H1 (cell line): ENCODE data around the gene IL17RE. TPM values are rescaled to one million over a fixed set of nuclear protein-coding genes. Genes with fewer than 3 reads are reported as not detected.

Source experiments
- CTCF ChIA-PET: fragments of 300-600 bp; sonication (Branson Sonifier 250); formaldehyde crosslinking; loops from one replicate; lab custom pipeline; 2021; ENCODE audit not compliant: partially characterized antibody; lab: Charles Lee
- POLR2A ChIA-PET: fragments of 300-600 bp; sonication (Branson Sonifier 250); formaldehyde crosslinking; loops from one replicate; lab custom pipeline; 2021; ENCODE audit warnings: inconsistent platforms; ENCODE audit not compliant: partially characterized antibody; lab: Charles Lee
- DNase-seq, 2 experiments: peaks; one replicate each; pipeline versions ENCODE4 v3.0.0 to v3.0.0-alpha.2; 2010 to 2022; ENCODE audit warnings: low spot score in 2 of 2, low read depth in 1 of 2, mixed read lengths in 1 of 2
- FAIRE-seq: peaks from 2 replicates; lab custom pipeline; 2011; peaks lifted over from hg19 to GRCh38; lab: Jason Lieb, UNC
- H2AFZ ChIP-seq: 2 replicates; pipeline ENCODE4 v1.8.1; 2012; ENCODE audit warnings: low read length, inconsistent platforms
- H2AK5ac ChIP-seq: 2 replicates; pipeline ENCODE4 v1.6.1; 2013; ENCODE audit warnings: low read depth, low read length
- H2BK120ac ChIP-seq: replicated peaks from 2 replicates; pipeline ENCODE3; 2013; ENCODE audit warnings: low read depth, low read length, inconsistent platforms
- H2BK12ac ChIP-seq: 2 replicates; pipeline ENCODE4 v1.6.1; 2013; ENCODE audit warnings: low read depth, low read length
- H2BK15ac ChIP-seq: 2 replicates; pipeline ENCODE4 v1.6.1; 2013; ENCODE audit warnings: low read length
- H2BK20ac ChIP-seq: 2 replicates; pipeline ENCODE4 v1.6.1; 2013; ENCODE audit warnings: low read length
- H2BK5ac ChIP-seq: 2 replicates; pipeline ENCODE4 v1.6.1; 2013; ENCODE audit warnings: low read depth, low read length
- H3K14ac ChIP-seq: 2 replicates; pipeline ENCODE4 v1.6.1; 2013; ENCODE audit warnings: inconsistent platforms; ENCODE audit not compliant: insufficient read length
- H3K18ac ChIP-seq: 2 replicates; pipeline ENCODE4 v1.6.1; 2013; ENCODE audit warnings: low read length; ENCODE audit errors: extremely low read depth
- H3K23ac ChIP-seq: 2 replicates; pipeline ENCODE4 v1.6.1; 2013; ENCODE audit warnings: inconsistent platforms; ENCODE audit not compliant: insufficient read length
- H3K23me2 ChIP-seq: 2 replicates; pipeline ENCODE4 v1.6.1; 2013; ENCODE audit warnings: low read depth, low read length
- H3K27ac ChIP-seq: 2 replicates; pipeline ENCODE4 v1.6.1; 2011; ENCODE audit warnings: low read depth, low read length, inconsistent platforms
- H3K27me3 ChIP-seq, 4 experiments: replicated peaks in 1 of 4; 1 replicate in 1 of 4; 2 replicates in 3 of 4; pipeline versions ENCODE4 v1.6.1 to v1.8.1; 2011 to 2013; ENCODE audit warnings: low read length in 3 of 4, mild to moderate bottlenecking in 3 of 4, inconsistent platforms in 2 of 4, mixed read lengths in 2 of 4, moderate library complexity in 1 of 4; ENCODE audit not compliant: control insufficient read depth in 3 of 4, insufficient read depth in 3 of 4; ENCODE audit errors: extremely low read depth in 1 of 4
- H3K36me3 ChIP-seq, 4 experiments: 2 replicates each; pipeline versions ENCODE4 v1.6.1 to v1.8.1; 2011 to 2013; ENCODE audit warnings: mild to moderate bottlenecking in 4 of 4, low read length in 3 of 4, moderate library complexity in 2 of 4, control low read depth in 1 of 4, inconsistent platforms in 1 of 4; ENCODE audit not compliant: insufficient read depth in 4 of 4, control insufficient read depth in 2 of 4
- H3K4ac ChIP-seq: replicated peaks from 2 replicates; pipeline ENCODE3; 2013; ENCODE audit warnings: low read length, low read depth, mixed read lengths, inconsistent platforms; ENCODE audit not compliant: insufficient read length
- H3K4me1 ChIP-seq, 4 experiments: replicated peaks in 1 of 4; 1 replicate in 1 of 4; 2 replicates in 3 of 4; pipeline versions ENCODE4 v1.6.1 to v1.8.1; 2011 to 2013; ENCODE audit warnings: low read length in 3 of 4, inconsistent platforms in 2 of 4, mixed read lengths in 1 of 4; ENCODE audit not compliant: insufficient read depth in 4 of 4, control insufficient read depth in 3 of 4
- H3K4me2 ChIP-seq, 2 experiments: 2 replicates each; pipeline versions ENCODE4 v1.6.1 to v1.8.1; 2011 to 2013; ENCODE audit warnings: low read depth in 2 of 2, low read length in 2 of 2, control low read depth in 1 of 2, inconsistent platforms in 1 of 2, mild to moderate bottlenecking in 1 of 2; ENCODE audit not compliant: insufficient read depth in 1 of 2
- H3K4me3 ChIP-seq, 4 experiments: fragments of 200-600, 300-600 bp in 1 of 4; sonication (generic), shearing (Covaris generic), sonication (Bioruptor Twin) in 1 of 4; 2 replicates each; pipeline versions ENCODE4 v1.5.1 to v1.8.1; 2011 to 2016; ENCODE audit warnings: low read length in 4 of 4, low read depth in 3 of 4, control low read depth in 2 of 4, inconsistent platforms in 2 of 4, mild to moderate bottlenecking in 2 of 4, mixed read lengths in 1 of 4, moderate library complexity in 1 of 4; ENCODE audit not compliant: insufficient read depth in 2 of 4; ENCODE audit errors: extremely low read depth in 1 of 4
- H3K56ac ChIP-seq: replicated peaks from 2 replicates; pipeline ENCODE3; 2013; ENCODE audit warnings: low read depth, mild to moderate bottlenecking, mixed read lengths, low read length, inconsistent platforms; ENCODE audit not compliant: insufficient read length
- H3K79me1 ChIP-seq: 2 replicates; pipeline ENCODE4 v1.6.1; 2013; ENCODE audit warnings: low read depth, low read length, control low read depth
- H3K79me2 ChIP-seq, 2 experiments: 2 replicates each; pipeline versions ENCODE4 v1.6.1 to v1.8.1; 2012 to 2013; ENCODE audit warnings: low read length in 2 of 2, mild to moderate bottlenecking in 2 of 2, inconsistent platforms in 1 of 2; ENCODE audit not compliant: insufficient read depth in 2 of 2, control insufficient read depth in 1 of 2
- H3K9ac ChIP-seq, 4 experiments: replicated peaks in 1 of 4; 1 replicate in 1 of 4; 2 replicates in 3 of 4; pipeline versions ENCODE4 v1.6.1 to v1.8.1; 2011 to 2013; ENCODE audit warnings: low read depth in 3 of 4, low read length in 3 of 4, control low read depth in 2 of 4, mild to moderate bottlenecking in 2 of 4, moderate library complexity in 2 of 4, inconsistent platforms in 1 of 4; ENCODE audit errors: extremely low read depth in 1 of 4
- H3K9me3 ChIP-seq, 2 experiments: 2 replicates each; pipeline versions ENCODE4 v1.6.1 to v1.8.1; 2012 to 2013; ENCODE audit warnings: mild to moderate bottlenecking in 2 of 2, moderate library complexity in 2 of 2, control low read depth in 1 of 2, inconsistent platforms in 1 of 2, low read depth in 1 of 2, low read length in 1 of 2, mixed read lengths in 1 of 2; ENCODE audit not compliant: insufficient read depth in 2 of 2
- H4K20me1 ChIP-seq, 2 experiments: replicated peaks in 1 of 2; 2 replicates each; pipeline versions ENCODE3 to v1.8.1; 2011 to 2013; ENCODE audit warnings: inconsistent platforms in 2 of 2, low read length in 2 of 2, mild to moderate bottlenecking in 1 of 2; ENCODE audit not compliant: insufficient read depth in 2 of 2, control insufficient read depth in 1 of 2
- H4K5ac ChIP-seq: 2 replicates; pipeline ENCODE4 v1.6.1; 2013; ENCODE audit warnings: low read length, low read depth, mixed read lengths, inconsistent platforms; ENCODE audit not compliant: insufficient read length
- H4K8ac ChIP-seq: 2 replicates; pipeline ENCODE4 v1.8.0; 2013; ENCODE audit warnings: mild to moderate bottlenecking, moderate library complexity, low read length, inconsistent platforms; ENCODE audit not compliant: insufficient read depth; ENCODE audit errors: extremely low read depth
- H4K91ac ChIP-seq: replicated peaks from 2 replicates; pipeline ENCODE3; 2013; ENCODE audit warnings: low read length, mixed read lengths, inconsistent platforms; ENCODE audit not compliant: insufficient read length
- ATF2 ChIP-seq: IDR thresholded peaks from 2 replicates; pipeline ENCODE4 v1.6.1; 2012; ENCODE audit warnings: low read length, inconsistent platforms
- HDAC6 ChIP-seq: IDR thresholded peaks from one replicate; pipeline ENCODE4 v1.7.1; 2012; ENCODE audit warnings: low read depth, mild to moderate bottlenecking, inconsistent platforms, low read length, moderate library complexity
- SP1 ChIP-seq: IDR thresholded peaks from 2 replicates; pipeline ENCODE4 v1.6.1; 2011; ENCODE audit warnings: low read depth, low read length
- TAF7 ChIP-seq: optimal IDR thresholded peaks from 2 replicates; pipeline ENCODE3; 2011; ENCODE audit warnings: low read depth, mild to moderate bottlenecking, inconsistent platforms, low read length, moderate library complexity, borderline replicate concordance
- WGBS, 2 experiments: shearing (Covaris generic) in 1 of 2; methylation state at CpG; one replicate each; pipeline versions ENCODE4 v1.1.6 to v1.1.7; 2013 to 2015; ENCODE audit warnings: low lambda C conversion rate in 2 of 2, mixed read lengths in 2 of 2, inconsistent platforms in 1 of 2, low coverage in 1 of 2, missing lambda C conversion rate in 1 of 2; ENCODE audit not compliant: insufficient replicate concordance in 2 of 2, insufficient coverage in 1 of 2, insufficient read length in 1 of 2; ENCODE audit errors: extremely low coverage in 1 of 2, missing lambda C conversion rate in 1 of 2; 5-methylcytosine and 5-hydroxymethylcytosine counted together
- polyA plus RNA-seq, 7 experiments: library from polyadenylated mRNA; depleted of rRNA in 3 of 7; stranded (reverse) in 5 of 7; unstranded in 2 of 7; fragments of >200 nt in 5 of 7; fragments of 200-250 nt in 2 of 7; gene quantifications; 1 replicate in 5 of 7; 2 replicates in 1 of 7; 4 replicates in 1 of 7; pipeline versions ENCODE4 v1.2.1 to v1.2.3, GENCODE V29; 2011 to 2013; ENCODE audit warnings: missing spikeins in 2 of 7, mixed read lengths in 2 of 7
- total RNA-seq: library from RNA; stranded (reverse); fragmentation: NEBNext Ultra II Directional; extraction: Animal tissue kit (Norgen Biotek cat#: 25700); gene quantifications from 2 replicates; pipeline ENCODE4 v1.2.1, GENCODE V29; 2021

IL17RE gene
- total and polyA plus RNA-seq, 2 of the 8 experiments (the other 6 are each of a cell fraction or from before 2014, with no cell fraction given) = 3.4 to 4.9 TPM

- no peak overlapping the region for H3K4ac ChIP-seq
- no peak overlapping the region for H2BK12ac ChIP-seq
- CTCF ChIA-PET = interaction anchor here (0.9 kb wide), 1 partner anchor 51 kb away, joined by 3 read pairs; no protein-coding TSS in a partner anchor
- no peaks in the 10 kb centered on the region for H3K36me3 ChIP-seq
- H2BK15ac ChIP-seq = no peak overlapping the region
- H3K14ac ChIP-seq = no peak overlapping the region
- H3K27me3 ChIP-seq = peaks cover 0 to 12% (median 4%) of the 10 kb centered on the region in 4 experiments; a peak in 3 of 7 replicates
- H4K91ac ChIP-seq = no peak overlapping the region
- 79% methylated on average over 18 of the region's 22 CpGs; no CpG with 5 or more reads in 1 of the 2 experiments for WGBS, 2 experiments
- no peak for DNase-seq
- H3K4me3 ChIP-seq = peak overlapping the region in 3 of 4 experiments; percentile 21 to 57 (median 35); a peak in 5 of 8 replicates
- no peak overlapping the region for H2BK20ac ChIP-seq
- H3K23ac ChIP-seq = no peak overlapping the region
- peak overlapping the region; percentile 76 to 82 for H3K4me2 ChIP-seq
- POLR2A ChIA-PET = no interaction called here
- no peak overlapping the region for H3K18ac ChIP-seq
- no peak for TF ChIP-seq TAF7
- TF ChIP-seq HDAC6 = no peak
- no peak for TF ChIP-seq SP1
- no peak for TF ChIP-seq ATF2
- H3K9ac ChIP-seq = no peak overlapping the region
- peak overlapping the region; percentile 57; the same call in 1 of the 2 replicates for H4K8ac ChIP-seq
- H3K79me1 ChIP-seq = no peaks in the 10 kb centered on the region
- H3K9me3 ChIP-seq = no peaks in the 10 kb centered on the region
- H2AFZ ChIP-seq = no peak overlapping the region
- no peak overlapping the region for H3K27ac ChIP-seq
- no peak for FAIRE-seq
- peaks cover 4% of the 10 kb centered on the region; the same call in 1 of the 2 replicates for H3K23me2 ChIP-seq
- H2AK5ac ChIP-seq = no peak overlapping the region
- H3K79me2 ChIP-seq = no peaks in the 10 kb centered on the region
- H4K20me1 ChIP-seq = no peaks in the 10 kb centered on the region
- no peak overlapping the region for H2BK120ac ChIP-seq
- H2BK5ac ChIP-seq = no peak overlapping the region
- no peak overlapping the region for H3K56ac ChIP-seq
- no peak overlapping the region for H4K5ac ChIP-seq
- H3K4me1 ChIP-seq = peaks cover 0 to 5% (median 3%) of the 10 kb centered on the region in 4 experiments; a peak in 6 of 7 replicates
Measured at GRCh38 chr3:9863058-9863772, 39.4 kb upstream of the IL17RE start.
